ENCODE results near the gene CLIP1. TPM values are rescaled to one million over a fixed set of nuclear protein-coding genes. Genes with fewer than 3 reads are reported as not detected.
"Not testable (repeated sequence)": the region's sequence is repeated elsewhere in the genome, so short reads cannot be mapped to it uniquely, and the experiment has no call there.

Gene CLIP1
- total and polyA plus RNA-seq, 2 experiments from 2014 or later: 29.6 to 46.3 TPM

DNA sequence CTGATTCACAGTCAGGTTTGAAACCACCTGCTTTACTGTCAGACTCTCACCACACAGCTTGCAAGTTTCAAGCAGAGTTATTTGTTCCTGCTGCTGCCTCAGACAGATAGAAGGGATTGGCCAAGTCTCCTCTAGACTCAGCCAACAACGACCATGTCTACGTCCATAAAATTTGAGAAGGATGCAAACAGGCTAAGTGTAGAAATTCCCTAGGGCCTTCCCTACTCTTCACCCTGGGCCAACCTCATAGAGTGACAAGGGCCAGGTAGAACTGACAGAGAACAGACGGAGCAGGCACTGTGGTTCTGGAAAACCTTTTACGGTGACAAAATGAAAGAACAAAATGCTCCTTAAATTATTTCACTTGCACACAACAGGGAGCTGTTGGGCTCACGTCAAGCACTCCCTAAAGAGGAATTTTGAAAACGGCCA is 39.5 kb downstream of the CLIP1 start:
- TF ChIP-seq, protein P1, sequence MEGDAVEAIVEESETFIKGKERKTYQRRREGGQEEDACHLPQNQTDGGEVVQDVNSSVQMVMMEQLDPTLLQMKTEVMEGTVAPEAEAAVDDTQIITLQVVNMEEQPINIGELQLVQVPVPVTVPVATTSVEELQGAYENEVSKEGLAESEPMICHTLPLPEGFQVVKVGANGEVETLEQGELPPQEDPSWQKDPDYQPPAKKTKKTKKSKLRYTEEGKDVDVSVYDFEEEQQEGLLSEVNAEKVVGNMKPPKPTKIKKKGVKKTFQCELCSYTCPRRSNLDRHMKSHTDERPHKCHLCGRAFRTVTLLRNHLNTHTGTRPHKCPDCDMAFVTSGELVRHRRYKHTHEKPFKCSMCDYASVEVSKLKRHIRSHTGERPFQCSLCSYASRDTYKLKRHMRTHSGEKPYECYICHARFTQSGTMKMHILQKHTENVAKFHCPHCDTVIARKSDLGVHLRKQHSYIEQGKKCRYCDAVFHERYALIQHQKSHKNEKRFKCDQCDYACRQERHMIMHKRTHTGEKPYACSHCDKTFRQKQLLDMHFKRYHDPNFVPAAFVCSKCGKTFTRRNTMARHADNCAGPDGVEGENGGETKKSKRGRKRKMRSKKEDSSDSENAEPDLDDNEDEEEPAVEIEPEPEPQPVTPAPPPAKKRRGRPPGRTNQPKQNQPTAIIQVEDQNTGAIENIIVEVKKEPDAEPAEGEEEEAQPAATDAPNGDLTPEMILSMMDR (IDR thresholded peaks at IDR 0.05; ENCODE audit: low read depth, low read length): no peak
- H3K27me3 ChIP-seq: no peaks in the 10 kb centered on the region
- H3K4me3 ChIP-seq: no peak overlapping the region
- H3K27ac ChIP-seq: peak overlapping the region; percentile 10
- no peaks in the 10 kb centered on the region for H3K9me3 ChIP-seq (ENCODE audit: low read depth)
- no peak for DNase-seq (ENCODE audit: low read depth in 1 of 2, low spot score in 1 of 2)
- H3K36me3 ChIP-seq: peaks cover 9% of the 10 kb centered on the region
- peaks cover 13% of the 10 kb centered on the region for H3K4me1 ChIP-seq (ENCODE audit: low read depth)

DNA sequence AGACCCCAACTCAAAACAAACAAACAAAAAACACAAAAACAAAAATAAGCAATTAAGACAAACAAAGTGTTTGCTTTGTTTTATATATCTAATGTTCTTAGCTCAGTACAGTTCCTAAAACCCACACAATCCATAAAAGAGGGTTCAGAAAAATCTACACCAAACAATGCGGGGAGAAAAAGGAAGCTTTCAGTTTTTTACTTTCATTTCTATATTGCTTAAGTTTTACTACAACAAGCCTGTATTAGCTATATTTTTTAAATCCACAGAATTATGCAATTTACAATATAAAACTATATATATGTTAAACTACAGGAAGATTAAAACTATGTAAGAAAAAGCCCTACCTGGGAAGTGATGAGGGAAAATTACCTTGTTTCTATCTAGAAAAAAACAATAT is 41.4 kb downstream of the CLIP1 start:
- H3K36me3 ChIP-seq: peaks cover 18% of the 10 kb centered on the region
- no peak overlapping the region for H3K4me3 ChIP-seq
- no peak overlapping the region for H3K27ac ChIP-seq
- peaks cover 11% of the 10 kb centered on the region for H3K4me1 ChIP-seq (ENCODE audit: low read depth)
- H3K9me3 ChIP-seq (ENCODE audit: low read depth): no peaks in the 10 kb centered on the region
- no peak for DNase-seq (ENCODE audit: low read depth in 1 of 2, low spot score in 1 of 2)
- H3K27me3 ChIP-seq: no peaks in the 10 kb centered on the region
- TF ChIP-seq, protein P1 (IDR thresholded peaks at IDR 0.05; ENCODE audit: low read depth, low read length): no peak

DNA sequence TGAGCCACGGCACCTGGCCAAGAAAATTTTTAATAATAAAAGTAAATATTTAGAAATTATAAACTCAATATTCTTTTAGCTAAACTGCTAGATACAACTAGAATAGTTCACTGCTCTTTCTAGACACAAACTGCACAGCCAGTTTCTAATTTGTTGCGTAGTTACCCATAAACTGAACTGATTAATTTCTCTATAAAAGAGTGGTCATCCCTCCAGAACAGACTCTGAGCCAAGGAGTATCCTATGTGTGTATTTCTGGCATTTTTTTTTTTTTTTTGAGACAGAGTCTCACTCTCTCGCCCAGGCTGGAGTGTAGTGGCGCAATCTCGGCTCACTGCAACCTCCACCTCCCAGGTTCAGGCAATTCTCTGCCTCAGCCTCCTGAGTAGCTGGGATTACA is 45.7 kb downstream of the CLIP1 start:
- not testable (repeated sequence) for H3K27ac ChIP-seq; H3K9me3 ChIP-seq (ENCODE audit: low read depth); H3K4me3 ChIP-seq; H3K4me1 ChIP-seq (ENCODE audit: low read depth); H3K27me3 ChIP-seq; DNase-seq (ENCODE audit: low read depth in 1 of 2, low spot score in 1 of 2)
- H3K36me3 ChIP-seq: peaks cover 19% of the 10 kb centered on the region

DNA sequence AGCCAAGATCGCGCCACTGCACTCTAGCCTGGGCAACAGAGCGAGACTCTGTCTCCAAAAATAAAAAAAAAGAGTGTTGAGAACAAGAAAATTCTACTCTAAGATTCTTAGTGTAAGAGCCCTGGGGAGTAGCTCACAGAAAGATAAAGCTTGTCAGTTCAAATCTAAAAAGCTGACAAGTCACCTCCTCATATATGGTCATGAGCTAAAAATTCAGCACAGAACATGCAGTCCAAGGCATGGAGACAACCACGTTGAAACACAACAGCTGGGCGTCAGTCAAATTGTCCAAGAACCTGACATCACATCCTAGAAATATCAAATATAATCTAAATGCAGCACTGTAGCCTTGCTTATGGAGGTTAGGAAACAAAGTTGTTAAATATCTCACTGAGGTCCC is 47.8 kb downstream of the CLIP1 start:
- peak in 1 of 2 donors; percentile 29 for DNase-seq (ENCODE audit: low read depth in 1 of 2, low spot score in 1 of 2)
- TF ChIP-seq, protein P1 (IDR thresholded peaks at IDR 0.05; ENCODE audit: low read depth, low read length): no peak
- Histone ChIP-seq H3K9me3 (ENCODE audit: low read depth) (no peaks in the 10 kb centered on the region), H3K27ac (no peak overlapping the region), H3K4me1 (ENCODE audit: low read depth) (no peaks in the 10 kb centered on the region), H3K27me3 (no peaks in the 10 kb centered on the region), H3K36me3 (peaks cover 14% of the 10 kb centered on the region), H3K4me3 (no peak overlapping the region)

DNA sequence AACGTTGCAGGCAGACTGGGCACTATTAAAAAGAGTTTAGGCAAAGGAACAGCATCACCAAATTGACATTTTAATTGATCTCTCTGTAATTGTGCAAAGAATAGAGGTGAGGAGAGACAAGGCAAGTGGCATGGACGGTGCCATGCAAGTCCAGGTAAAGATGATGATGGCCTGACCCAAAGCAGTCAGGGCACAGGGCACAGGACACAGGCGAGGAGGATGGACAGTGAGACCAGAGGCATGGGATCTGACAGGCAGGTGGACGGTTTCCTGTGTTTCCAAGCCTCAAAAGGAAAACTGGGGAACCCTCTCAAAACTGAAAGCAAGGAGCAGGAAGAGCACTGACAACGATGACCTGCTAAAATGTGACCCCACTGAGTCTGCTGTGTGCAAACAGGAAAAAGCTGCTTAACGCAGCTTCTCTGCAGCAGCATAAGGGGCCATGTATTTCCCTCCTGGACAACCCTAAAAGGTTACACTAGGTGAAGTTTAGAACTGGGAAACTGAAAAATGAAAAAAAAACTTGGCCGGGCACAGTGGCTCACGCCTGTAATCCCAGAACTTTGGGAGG is 50.9 kb downstream of the CLIP1 start:
- H3K36me3 ChIP-seq: peaks cover 3% of the 10 kb centered on the region
- no peak overlapping the region for H3K27ac ChIP-seq
- H3K4me3 ChIP-seq: no peak overlapping the region
- no peak for DNase-seq (ENCODE audit: low read depth in 1 of 2, low spot score in 1 of 2)
- no peaks in the 10 kb centered on the region for H3K27me3 ChIP-seq
- TF ChIP-seq, protein P1 (IDR thresholded peaks at IDR 0.05; ENCODE audit: low read depth, low read length): no peak
- H3K9me3 ChIP-seq (ENCODE audit: low read depth): no peaks in the 10 kb centered on the region
- H3K4me1 ChIP-seq (ENCODE audit: low read depth): no peaks in the 10 kb centered on the region

DNA sequence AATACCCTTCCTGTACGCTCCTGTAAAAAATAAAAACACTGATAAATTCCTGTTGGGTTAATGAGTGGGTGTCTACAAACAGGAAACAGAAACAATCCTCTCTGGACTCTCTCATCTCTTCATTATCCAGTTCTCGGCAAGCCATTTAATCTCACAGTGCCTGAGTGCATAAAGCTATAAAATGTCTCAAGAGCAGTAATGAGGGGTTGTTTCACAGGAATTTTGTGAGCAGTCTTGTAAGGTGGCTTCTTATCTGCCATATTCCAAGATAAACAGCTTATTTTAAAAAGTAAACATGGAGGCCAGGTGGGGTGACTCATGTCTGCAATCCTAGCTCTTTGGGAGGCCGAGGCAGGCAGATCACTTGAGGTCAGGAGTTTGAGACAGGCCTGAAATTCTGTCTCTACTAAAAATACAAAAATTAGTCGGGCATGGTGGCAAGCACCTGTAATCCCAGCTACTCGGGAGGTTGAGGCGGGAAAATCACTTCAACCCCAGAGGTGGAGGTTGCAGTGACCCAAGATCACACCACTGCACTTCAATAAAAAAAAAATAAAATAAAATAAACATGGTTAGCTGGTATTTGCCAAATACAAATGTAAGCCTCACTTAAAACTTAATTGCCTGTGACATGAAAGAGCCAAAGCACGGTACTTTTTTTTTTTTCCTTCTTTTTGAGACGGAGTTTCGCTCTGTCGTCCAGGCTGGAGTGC is 54.0 kb downstream of the CLIP1 start:
- H3K4me1 ChIP-seq (ENCODE audit: low read depth): no peaks in the 10 kb centered on the region
- TF ChIP-seq, protein P1 (IDR thresholded peaks at IDR 0.05; ENCODE audit: low read depth, low read length): no peak
- peak in 1 of 2 donors; percentile 57 for DNase-seq (ENCODE audit: low read depth in 1 of 2, low spot score in 1 of 2)
- no peak overlapping the region for H3K4me3 ChIP-seq
- H3K9me3 ChIP-seq (ENCODE audit: low read depth): no peaks in the 10 kb centered on the region
- no peaks in the 10 kb centered on the region for H3K27me3 ChIP-seq
- H3K36me3 ChIP-seq: no peaks in the 10 kb centered on the region
- no peak overlapping the region for H3K27ac ChIP-seq

DNA sequence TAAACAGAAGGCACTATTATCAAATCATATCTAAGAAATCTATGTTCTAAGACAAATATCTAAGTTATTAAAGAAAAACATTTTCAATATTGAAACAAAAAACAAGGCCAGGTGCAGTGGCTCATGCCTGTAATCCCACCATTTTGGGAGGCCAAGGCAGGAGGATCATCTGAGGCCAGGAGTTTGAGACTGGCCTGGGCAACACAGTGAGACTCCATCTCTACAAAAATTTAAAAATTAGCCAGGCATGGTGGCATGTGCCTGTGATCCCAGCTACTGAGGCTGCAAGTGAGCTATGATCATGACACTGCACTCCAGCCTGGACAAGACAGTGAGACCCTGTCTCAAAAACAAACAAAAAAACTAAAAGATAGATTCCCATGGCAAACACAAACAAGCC is 54.8 kb downstream of the CLIP1 start:
- not testable (repeated sequence) for H3K27me3 ChIP-seq; H3K4me1 ChIP-seq (ENCODE audit: low read depth); H3K27ac ChIP-seq; H3K36me3 ChIP-seq; H3K4me3 ChIP-seq; DNase-seq (ENCODE audit: low read depth in 1 of 2, low spot score in 1 of 2); H3K9me3 ChIP-seq (ENCODE audit: low read depth)

All from cardiac muscle cell (in vitro differentiated cells and primary cell).